A549 (cell line): ENCODE results near the gene CHRND. TPM values are rescaled to one million over a fixed set of nuclear protein-coding genes. Genes with fewer than 3 reads are reported as not detected.
A peak's percentile ranks its signal among the peaks of the same experiment; 100 is the strongest.

Experiments used
- ATAC-seq, 2 experiments: fragments of 200-7000 bp in 1 of 2; fragments of >200 bp in 1 of 2; cut with Nextera tagmentation in 1 of 2; cut with Tn5 transposase in 1 of 2; 3 replicates each; pipeline versions ENCODE4 v1.8.0 to v1.9.1; 2018 to 2020; ENCODE audit warnings: mild to moderate bottlenecking in 1 of 2, moderate library complexity in 1 of 2
- CTCF ChIA-PET: fragments of 300-600 bp; sonication (Branson Sonifier 250); formaldehyde crosslinking; extraction: SDS; loops from one replicate; lab custom pipeline; 2021; ENCODE audit warnings: antibody characterized with exemption, inconsistent platforms; lab: Yijun Ruan, JAX
- POLR2A ChIA-PET: fragments of 350-600 bp; formaldehyde crosslinking; extraction: SDS; loops from one replicate; lab custom pipeline; 2021; ENCODE audit warnings: antibody characterized with exemption, inconsistent platforms; lab: Yijun Ruan, JAX
- DNase-seq, 2 experiments: peaks; one replicate each; pipeline versions ENCODE4 v3.0.0 to v3.0.0-alpha.2; 2011 to 2016; ENCODE audit warnings: low read depth in 1 of 2, low spot score in 1 of 2
- FAIRE-seq: peaks from 2 replicates; lab custom pipeline; 2011; peaks lifted over from hg19 to GRCh38; lab: Jason Lieb, UNC
- H3K27ac ChIP-seq, 2 experiments: fragments of >200 bp; sonication (Bioruptor Twin); formaldehyde crosslinking; 3 replicates each; pipeline ENCODE4 v1.5.1; 2016 to 2017
- H3K4me1 ChIP-seq: fragments of >200 bp; sonication (Bioruptor Twin); formaldehyde crosslinking; 3 replicates; pipeline ENCODE4 v1.6.1; 2016
- H3K4me2 ChIP-seq: fragments of >200 bp; sonication (Bioruptor Twin); formaldehyde crosslinking; 3 replicates; pipeline ENCODE4 v1.6.1; 2016
- H3K4me3 ChIP-seq: fragments of >200 bp; sonication (Bioruptor Twin); formaldehyde crosslinking; 3 replicates; pipeline ENCODE4 v1.5.1; 2016
- H3K9me3 ChIP-seq: fragments of >200 bp; sonication (Bioruptor Twin); formaldehyde crosslinking; 3 replicates; pipeline ENCODE4 v1.6.1; 2016
- CBX8 ChIP-seq: fragments of 200-600 bp; sonication (generic); IDR thresholded peaks from 2 replicates; pipeline ENCODE4 v1.6.1; 2016
- CHD4 ChIP-seq: fragments of 200-600 bp; sonication (generic); IDR thresholded peaks from 2 replicates; pipeline ENCODE4 v1.6.1; 2016; ENCODE audit warnings: antibody characterized with exemption, mild to moderate bottlenecking, borderline replicate concordance
- FOSB ChIP-seq: fragments of 250-450 bp; sonication (Bioruptor Pico); IDR thresholded peaks from 2 replicates; pipeline ENCODE4 v1.5.0; 2020; ENCODE audit warnings: mild to moderate bottlenecking, moderate library complexity
- FOXS1 ChIP-seq: fragments of 250-450 bp; sonication (Bioruptor Pico); IDR thresholded peaks from 2 replicates; pipeline ENCODE4 v1.5.0; 2020; ENCODE audit warnings: mild to moderate bottlenecking, moderate library complexity
- HDAC2 ChIP-seq: fragments of 200-600 bp; sonication (generic); IDR thresholded peaks from 2 replicates; pipeline ENCODE4 v1.6.1; 2016
- HOXA7 ChIP-seq: fragments of 250-450 bp; sonication (Bioruptor Pico); IDR thresholded peaks from 2 replicates; pipeline ENCODE4 v1.5.0; 2020; ENCODE audit warnings: mild to moderate bottlenecking, moderate library complexity
- HOXB5 ChIP-seq: fragments of 250-450 bp; sonication (Bioruptor Pico); IDR thresholded peaks from 2 replicates; pipeline ENCODE4 v1.5.0; 2020; ENCODE audit warnings: mild to moderate bottlenecking, moderate library complexity
- KDM1A ChIP-seq: fragments of 200-600 bp; sonication (generic); IDR thresholded peaks from 2 replicates; pipeline ENCODE4 v1.6.1; 2016; ENCODE audit warnings: low read depth, mild to moderate bottlenecking
- KDM5A ChIP-seq: fragments of 200-600 bp; sonication (generic); IDR thresholded peaks from 2 replicates; pipeline ENCODE4 v1.6.1; 2016; ENCODE audit warnings: antibody characterized with exemption, mild to moderate bottlenecking
- MAFK ChIP-seq: fragments of 450-650 bp; IDR thresholded peaks from 2 replicates; pipeline ENCODE4 v1.6.1; 2014; ENCODE audit not compliant: partially characterized antibody
- MAZ ChIP-seq: fragments of 150-350 bp; IDR thresholded peaks from 2 replicates; pipeline ENCODE4 v1.6.1; 2014; ENCODE audit warnings: antibody characterized with exemption, low read depth, low read length, borderline replicate concordance
- NFE2L2 ChIP-seq: fragments of 150-350 bp; conservative IDR thresholded peaks from 2 replicates; pipeline ENCODE4 v1.6.1; 2014; ENCODE audit warnings: low read length
- NPAS2 ChIP-seq: fragments of 250-450 bp; sonication (Bioruptor Pico); IDR thresholded peaks from 2 replicates; pipeline ENCODE4 v1.8.0; 2022; ENCODE audit warnings: mild to moderate bottlenecking, moderate library complexity, borderline replicate concordance
- RARB ChIP-seq: fragments of 250-450 bp; sonication (Bioruptor Pico); IDR thresholded peaks from 2 replicates; pipeline ENCODE4 v1.8.0; 2021; ENCODE audit warnings: mild to moderate bottlenecking, moderate library complexity
- RCOR1 ChIP-seq: fragments of 150-350 bp; IDR thresholded peaks from 2 replicates; pipeline ENCODE4 v1.6.1; 2014; ENCODE audit warnings: antibody characterized with exemption, low read length, low read depth
- RNF2 ChIP-seq: fragments of 200-600 bp; sonication (generic); IDR thresholded peaks from 2 replicates; pipeline ENCODE4 v1.6.1; 2016; ENCODE audit warnings: low read depth, mild to moderate bottlenecking, antibody characterized with exemption, moderate library complexity, borderline replicate concordance
- SREBF2 ChIP-seq: fragments of 450-650 bp; IDR thresholded peaks from 2 replicates; pipeline ENCODE4 v1.6.1; 2014; ENCODE audit warnings: mild to moderate bottlenecking, moderate library complexity
- TP53 ChIP-seq: fragments of 250-450 bp; sonication (Bioruptor Pico); IDR thresholded peaks from 2 replicates; pipeline ENCODE4 v1.5.0; 2021; ENCODE audit warnings: mild to moderate bottlenecking, moderate library complexity
- ZNF302 ChIP-seq: fragments of 250-450 bp; sonication (Bioruptor Pico); IDR thresholded peaks from 2 replicates; pipeline ENCODE4 v1.9.0; 2021; ENCODE audit warnings: inconsistent platforms, mild to moderate bottlenecking, moderate library complexity
- WGBS: methylation state at CpG from one replicate; pipeline ENCODE4 v1.1.6; 2017; ENCODE audit errors: missing lambda C conversion rate; 5-methylcytosine and 5-hydroxymethylcytosine counted together
- polyA plus RNA-seq, 4 experiments: library from polyadenylated mRNA; depleted of rRNA in 3 of 4; stranded (reverse); fragments of >200 nt; fragmentation: RNase III in 1 of 4; extraction: RNeasy Plus Mini Kit Qiagen cat#74134 plus additional on column Dnase treatment in 1 of 4; gene quantifications; 2 replicates in 3 of 4; 3 replicates in 1 of 4; pipeline ENCODE4 v1.2.3, GENCODE V29; 2011 to 2017
- TF ChIP-seq, protein P1 (sequence below): fragments of 200-600 bp; sonication (generic); IDR thresholded peaks from 2 replicates; pipeline ENCODE4 v1.6.1; 2016; ENCODE audit warnings: antibody characterized with exemption, mild to moderate bottlenecking, moderate library complexity
- TF ChIP-seq, protein P2 (sequence below): fragments of 150-350 bp; IDR thresholded peaks from 2 replicates; pipeline ENCODE4 v1.6.1; 2014; ENCODE audit warnings: low read depth, mild to moderate bottlenecking, low read length
- TF ChIP-seq, protein P3 (sequence below): IDR thresholded peaks from 2 replicates; pipeline ENCODE4 v1.6.1; 2012; ENCODE audit warnings: low read depth, borderline replicate concordance
- TF ChIP-seq, protein P4 (sequence below): fragments of >200 bp; sonication (Bioruptor Twin); formaldehyde crosslinking; IDR thresholded peaks from 3 replicates; pipeline ENCODE4 v1.6.1; 2016
- TF ChIP-seq, protein P5 (sequence below): fragments of 250-450 bp; sonication (Bioruptor Pico); IDR thresholded peaks from 2 replicates; pipeline ENCODE4 v1.5.0; 2021; ENCODE audit warnings: mild to moderate bottlenecking, moderate library complexity, borderline replicate concordance
- TF ChIP-seq, protein P6 (sequence below): fragments of 250-450 bp; sonication (Bioruptor Pico); IDR thresholded peaks from 2 replicates; pipeline ENCODE4 v1.5.0; 2020; ENCODE audit warnings: low read depth, mild to moderate bottlenecking, moderate library complexity

Gene CHRND
- polyA plus RNA-seq, 2 of the 4 experiments (the other 2 are of a cell fraction) = not detected

DNA sequence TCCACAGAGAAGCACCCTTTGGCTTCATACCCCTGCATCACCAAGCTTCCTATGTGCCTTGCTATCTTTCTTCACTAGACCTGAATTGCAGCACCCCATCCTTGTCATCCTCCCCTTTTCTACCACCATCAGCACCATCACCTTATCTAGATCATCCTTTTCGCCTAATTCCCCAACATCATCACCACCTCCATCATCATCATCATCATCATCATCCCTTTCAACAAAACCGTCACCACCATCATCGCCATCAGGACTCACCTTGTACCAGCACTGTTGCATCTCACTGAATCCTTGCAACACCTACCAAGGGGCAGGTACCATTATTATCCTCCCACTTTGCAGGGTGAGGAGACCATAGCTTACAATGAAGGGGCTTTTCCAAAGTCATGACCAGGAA lies 27.5 kb upstream of the CHRND start:
- peaks cover 21% of the 10 kb centered on the region for H3K4me1 ChIP-seq
- TF ChIP-seq KDM5A (no peak), RARB (CRISPR knock-in tag) (no peak), KDM1A (no peak), MAFK (no peak), RCOR1 (no peak), CBX8 (no peak), FOXS1 (CRISPR knock-in tag) (no peak), CHD4 (no peak)
- TF ChIP-seq, protein P1, sequence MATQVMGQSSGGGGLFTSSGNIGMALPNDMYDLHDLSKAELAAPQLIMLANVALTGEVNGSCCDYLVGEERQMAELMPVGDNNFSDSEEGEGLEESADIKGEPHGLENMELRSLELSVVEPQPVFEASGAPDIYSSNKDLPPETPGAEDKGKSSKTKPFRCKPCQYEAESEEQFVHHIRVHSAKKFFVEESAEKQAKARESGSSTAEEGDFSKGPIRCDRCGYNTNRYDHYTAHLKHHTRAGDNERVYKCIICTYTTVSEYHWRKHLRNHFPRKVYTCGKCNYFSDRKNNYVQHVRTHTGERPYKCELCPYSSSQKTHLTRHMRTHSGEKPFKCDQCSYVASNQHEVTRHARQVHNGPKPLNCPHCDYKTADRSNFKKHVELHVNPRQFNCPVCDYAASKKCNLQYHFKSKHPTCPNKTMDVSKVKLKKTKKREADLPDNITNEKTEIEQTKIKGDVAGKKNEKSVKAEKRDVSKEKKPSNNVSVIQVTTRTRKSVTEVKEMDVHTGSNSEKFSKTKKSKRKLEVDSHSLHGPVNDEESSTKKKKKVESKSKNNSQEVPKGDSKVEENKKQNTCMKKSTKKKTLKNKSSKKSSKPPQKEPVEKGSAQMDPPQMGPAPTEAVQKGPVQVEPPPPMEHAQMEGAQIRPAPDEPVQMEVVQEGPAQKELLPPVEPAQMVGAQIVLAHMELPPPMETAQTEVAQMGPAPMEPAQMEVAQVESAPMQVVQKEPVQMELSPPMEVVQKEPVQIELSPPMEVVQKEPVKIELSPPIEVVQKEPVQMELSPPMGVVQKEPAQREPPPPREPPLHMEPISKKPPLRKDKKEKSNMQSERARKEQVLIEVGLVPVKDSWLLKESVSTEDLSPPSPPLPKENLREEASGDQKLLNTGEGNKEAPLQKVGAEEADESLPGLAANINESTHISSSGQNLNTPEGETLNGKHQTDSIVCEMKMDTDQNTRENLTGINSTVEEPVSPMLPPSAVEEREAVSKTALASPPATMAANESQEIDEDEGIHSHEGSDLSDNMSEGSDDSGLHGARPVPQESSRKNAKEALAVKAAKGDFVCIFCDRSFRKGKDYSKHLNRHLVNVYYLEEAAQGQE = no peak
- 77% methylated on average over 3 of the region's 3 CpGs for WGBS
- POLR2A ChIA-PET = no interaction called here
- ATAC-seq = no peak
- H3K27ac ChIP-seq = no peak overlapping the region
- FAIRE-seq = no peak
- DNase-seq = no peak
- CTCF ChIA-PET = interaction anchor here (1.4 kb wide), 1 partner anchor 25 kb away, joined by 5 read pairs; no protein-coding TSS in a partner anchor
- no peak overlapping the region for H3K4me3 ChIP-seq
- H3K9me3 ChIP-seq = no peaks in the 10 kb centered on the region
- no peak overlapping the region for H3K4me2 ChIP-seq

DNA sequence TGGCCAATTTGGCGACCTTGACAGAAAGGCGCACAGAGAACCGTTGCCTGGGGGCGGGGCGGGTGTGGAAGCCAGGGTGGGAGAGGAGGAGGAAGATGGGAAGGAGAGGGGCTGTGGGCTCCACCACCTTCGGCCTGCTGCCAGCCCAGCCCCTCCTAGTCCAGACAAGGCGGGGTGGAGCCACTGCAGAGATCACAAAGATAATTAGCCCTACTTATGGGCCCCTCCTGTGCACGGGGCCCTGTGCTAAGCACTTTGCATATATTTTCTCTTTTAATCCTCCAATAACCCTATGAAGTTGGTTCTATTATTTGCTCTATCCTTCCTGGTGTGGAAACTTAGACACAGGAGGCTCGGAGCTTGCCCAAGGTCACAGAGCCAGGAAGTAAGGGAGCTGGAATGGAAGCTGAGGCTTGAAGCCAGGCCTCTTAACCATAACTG lies 24.6 kb upstream of the CHRND start:
- peaks cover 24% of the 10 kb centered on the region for H3K4me1 ChIP-seq
- ChIA-PET CTCF (interaction anchor here (1.1 to 2.0 kb wide), 3 partner anchors 20 to 32 kb away, joined by 3 to 13 read pairs (median 4); no protein-coding TSS in a partner anchor), POLR2A (no interaction called here)
- peak overlapping the region in 1 of 2 experiments; percentile 85; a peak in 3 of 6 replicates for H3K27ac ChIP-seq
- H3K4me2 ChIP-seq = no peak overlapping the region
- ATAC-seq (no peak), DNase-seq (no peak), FAIRE-seq (no peak)
- WGBS = 83% methylated on average over 9 of the region's 9 CpGs
- TF ChIP-seq HOXA7 (CRISPR knock-in tag) = no peak
- TF ChIP-seq, protein P2, sequence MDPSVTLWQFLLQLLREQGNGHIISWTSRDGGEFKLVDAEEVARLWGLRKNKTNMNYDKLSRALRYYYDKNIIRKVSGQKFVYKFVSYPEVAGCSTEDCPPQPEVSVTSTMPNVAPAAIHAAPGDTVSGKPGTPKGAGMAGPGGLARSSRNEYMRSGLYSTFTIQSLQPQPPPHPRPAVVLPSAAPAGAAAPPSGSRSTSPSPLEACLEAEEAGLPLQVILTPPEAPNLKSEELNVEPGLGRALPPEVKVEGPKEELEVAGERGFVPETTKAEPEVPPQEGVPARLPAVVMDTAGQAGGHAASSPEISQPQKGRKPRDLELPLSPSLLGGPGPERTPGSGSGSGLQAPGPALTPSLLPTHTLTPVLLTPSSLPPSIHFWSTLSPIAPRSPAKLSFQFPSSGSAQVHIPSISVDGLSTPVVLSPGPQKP = no peak
- no peak for TF ChIP-seq NFE2L2
- no peak for TF ChIP-seq TP53
- TF ChIP-seq HDAC2 = no peak
- TF ChIP-seq, protein P3, sequence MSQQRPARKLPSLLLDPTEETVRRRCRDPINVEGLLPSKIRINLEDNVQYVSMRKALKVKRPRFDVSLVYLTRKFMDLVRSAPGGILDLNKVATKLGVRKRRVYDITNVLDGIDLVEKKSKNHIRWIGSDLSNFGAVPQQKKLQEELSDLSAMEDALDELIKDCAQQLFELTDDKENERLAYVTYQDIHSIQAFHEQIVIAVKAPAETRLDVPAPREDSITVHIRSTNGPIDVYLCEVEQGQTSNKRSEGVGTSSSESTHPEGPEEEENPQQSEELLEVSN = no peak
- no peak for TF ChIP-seq HOXB5 (CRISPR knock-in tag)
- TF ChIP-seq SREBF2 = no peak
- TF ChIP-seq, protein P4, sequence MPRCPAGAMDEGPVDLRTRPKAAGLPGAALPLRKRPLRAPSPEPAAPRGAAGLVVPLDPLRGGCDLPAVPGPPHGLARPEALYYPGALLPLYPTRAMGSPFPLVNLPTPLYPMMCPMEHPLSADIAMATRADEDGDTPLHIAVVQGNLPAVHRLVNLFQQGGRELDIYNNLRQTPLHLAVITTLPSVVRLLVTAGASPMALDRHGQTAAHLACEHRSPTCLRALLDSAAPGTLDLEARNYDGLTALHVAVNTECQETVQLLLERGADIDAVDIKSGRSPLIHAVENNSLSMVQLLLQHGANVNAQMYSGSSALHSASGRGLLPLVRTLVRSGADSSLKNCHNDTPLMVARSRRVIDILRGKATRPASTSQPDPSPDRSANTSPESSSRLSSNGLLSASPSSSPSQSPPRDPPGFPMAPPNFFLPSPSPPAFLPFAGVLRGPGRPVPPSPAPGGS = no peak
- TF ChIP-seq, protein P5, sequence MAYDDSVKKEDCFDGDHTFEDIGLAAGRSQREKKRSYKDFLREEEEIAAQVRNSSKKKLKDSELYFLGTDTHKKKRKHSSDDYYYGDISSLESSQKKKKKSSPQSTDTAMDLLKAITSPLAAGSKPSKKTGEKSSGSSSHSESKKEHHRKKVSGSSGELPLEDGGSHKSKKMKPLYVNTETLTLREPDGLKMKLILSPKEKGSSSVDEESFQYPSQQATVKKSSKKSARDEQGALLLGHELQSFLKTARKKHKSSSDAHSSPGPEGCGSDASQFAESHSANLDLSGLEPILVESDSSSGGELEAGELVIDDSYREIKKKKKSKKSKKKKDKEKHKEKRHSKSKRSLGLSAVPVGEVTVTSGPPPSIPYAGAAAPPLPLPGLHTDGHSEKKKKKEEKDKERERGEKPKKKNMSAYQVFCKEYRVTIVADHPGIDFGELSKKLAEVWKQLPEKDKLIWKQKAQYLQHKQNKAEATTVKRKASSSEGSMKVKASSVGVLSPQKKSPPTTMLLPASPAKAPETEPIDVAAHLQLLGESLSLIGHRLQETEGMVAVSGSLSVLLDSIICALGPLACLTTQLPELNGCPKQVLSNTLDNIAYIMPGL (CRISPR knock-in tag) = no peak
- TF ChIP-seq RNF2 = no peak
- TF ChIP-seq MAZ = no peak
- no peak for TF ChIP-seq ZNF302 (CRISPR knock-in tag)
- TF ChIP-seq, protein P6, sequence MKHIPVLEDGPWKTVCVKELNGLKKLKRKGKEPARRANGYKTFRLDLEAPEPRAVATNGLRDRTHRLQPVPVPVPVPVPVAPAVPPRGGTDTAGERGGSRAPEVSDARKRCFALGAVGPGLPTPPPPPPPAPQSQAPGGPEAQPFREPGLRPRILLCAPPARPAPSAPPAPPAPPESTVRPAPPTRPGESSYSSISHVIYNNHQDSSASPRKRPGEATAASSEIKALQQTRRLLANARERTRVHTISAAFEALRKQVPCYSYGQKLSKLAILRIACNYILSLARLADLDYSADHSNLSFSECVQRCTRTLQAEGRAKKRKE (CRISPR knock-in tag) = no peak
- TF ChIP-seq FOXS1 (CRISPR knock-in tag) = no peak
- TF ChIP-seq NPAS2 (CRISPR knock-in tag) = no peak
- no peak for TF ChIP-seq FOSB (CRISPR knock-in tag)
- no peaks in the 10 kb centered on the region for H3K9me3 ChIP-seq
- H3K4me3 ChIP-seq = no peak overlapping the region
